Prostate gland (tissue), 2 donors: ENCODE measurements around the gene SH3BGR.

Experiments
- CTCF ChIP-seq, 4 experiments: fragments of 200-600 bp in 2 of 4; fragments of 450-650 bp in 2 of 4; sonication (generic) in 2 of 4; IDR thresholded peaks; 1 replicate in 3 of 4; 2 replicates in 1 of 4; pipeline ENCODE4 v1.5.1; 2016 to 2019; ENCODE audit warnings: antibody characterized with exemption in 4 of 4, mild to moderate bottlenecking in 2 of 4, moderate library complexity in 2 of 4
- POLR2A ChIP-seq: fragments of 450-650 bp; IDR thresholded peaks from one replicate; pipeline ENCODE4 v1.6.1; 2016; ENCODE audit warnings: antibody characterized with exemption, mild to moderate bottlenecking

- TF ChIP-seq POLR2A = no peak
- TF ChIP-seq CTCF (IDR thresholded peaks at IDR 0.05) = no peak
Measured at GRCh38 chr21:39430016-39430415, 21.8 kb upstream of the SH3BGR start.
